ENCODE results near the gene STARD3NL. TPM values are rescaled to one million over a fixed set of nuclear protein-coding genes. Genes with fewer than 3 reads are reported as not detected.

STARD3NL gene
- total RNA-seq, 1 donor from 2014 or later: 61.1 TPM

DNA sequence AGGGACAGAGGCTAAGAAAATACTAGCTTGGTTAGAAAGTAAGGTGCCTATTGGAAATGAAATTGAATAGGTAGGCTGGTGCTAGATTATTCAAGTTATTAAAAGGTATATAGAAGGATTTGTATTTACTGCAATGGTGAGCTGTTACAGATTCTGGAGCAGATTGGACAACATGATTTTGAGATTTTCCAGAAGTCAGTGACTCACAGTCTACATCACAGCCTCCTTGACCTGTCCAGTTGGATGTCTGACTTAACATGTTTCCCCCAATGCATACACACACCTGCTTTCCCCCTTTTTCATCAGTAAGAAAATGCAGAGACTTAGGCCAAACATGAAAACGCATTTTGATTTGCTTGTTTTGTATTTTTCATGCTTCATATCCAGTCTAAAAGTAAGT lies 33.4 kb downstream of the STARD3NL start:
- DNase-seq (ENCODE audit: low spot score, unreplicated experiment): no peak
- no peaks in the 10 kb centered on the region for H3K27me3 Mint-ChIP-seq
- H3K36me3 Mint-ChIP-seq (ENCODE audit: insufficient read depth): peaks cover 15% of the 10 kb centered on the region
- no peak overlapping the region for H3K4me3 Mint-ChIP-seq (ENCODE audit: low read depth)
- H3K9me3 Mint-ChIP-seq (ENCODE audit: low read depth): no peaks in the 10 kb centered on the region
- no peak for TF ChIP-seq CTCF (IDR thresholded peaks at IDR 0.05; ENCODE audit: unreplicated experiment)
- no peak overlapping the region for H3K27ac Mint-ChIP-seq
- peaks cover 7% of the 10 kb centered on the region for H3K4me1 Mint-ChIP-seq (ENCODE audit: low read depth)

GRCh38 chr7:38211940-38212339 lies 33.9 kb downstream of the STARD3NL start:
- peaks cover 15% of the 10 kb centered on the region for H3K36me3 Mint-ChIP-seq (ENCODE audit: insufficient read depth)
- DNase-seq (ENCODE audit: low spot score, unreplicated experiment): no peak

DNA sequence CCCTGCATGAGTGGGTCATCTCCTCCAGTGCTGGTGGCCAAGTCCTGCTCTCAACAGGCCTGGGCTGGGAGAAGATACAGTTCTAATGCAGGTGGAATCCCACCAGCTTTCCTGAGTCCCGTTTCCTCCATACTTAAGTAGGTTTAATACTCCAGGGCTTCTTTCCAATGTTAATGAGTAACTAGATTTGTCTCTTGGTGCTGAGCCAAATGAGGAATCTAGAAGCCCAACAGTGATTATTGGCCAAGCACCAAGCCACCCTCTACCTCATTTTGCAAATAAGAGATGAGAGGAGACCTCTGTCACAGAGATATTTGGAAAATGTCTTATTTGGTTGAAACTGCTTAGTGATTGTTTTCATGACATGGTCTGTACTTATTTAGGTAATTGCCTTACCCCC lies 37.1 kb downstream of the STARD3NL start:
- H3K27ac Mint-ChIP-seq: no peak overlapping the region
- H3K9me3 Mint-ChIP-seq (ENCODE audit: low read depth): no peaks in the 10 kb centered on the region

More at GRCh38 chr7:38211940-38212339, 33.9 kb downstream of the STARD3NL start:
- no peaks in the 10 kb centered on the region for H3K9me3 Mint-ChIP-seq (ENCODE audit: low read depth)
- peak overlapping the region; percentile 4 for H3K27ac Mint-ChIP-seq
- H3K4me1 Mint-ChIP-seq (ENCODE audit: low read depth): peaks cover 7% of the 10 kb centered on the region
- no peak overlapping the region for H3K4me3 Mint-ChIP-seq (ENCODE audit: low read depth)
- no peaks in the 10 kb centered on the region for H3K27me3 Mint-ChIP-seq
- no peak for TF ChIP-seq CTCF (IDR thresholded peaks at IDR 0.05; ENCODE audit: unreplicated experiment)

GRCh38 chr7:38215735-38216670 lies 38.0 kb downstream of the STARD3NL start:
- H3K4me1 Mint-ChIP-seq (ENCODE audit: low read depth): peaks cover 7% of the 10 kb centered on the region
- H3K4me3 Mint-ChIP-seq (ENCODE audit: low read depth): no peak overlapping the region
- peak; percentile 52 for DNase-seq (ENCODE audit: low spot score, unreplicated experiment)
- H3K9me3 Mint-ChIP-seq (ENCODE audit: low read depth): no peaks in the 10 kb centered on the region
- H3K36me3 Mint-ChIP-seq (ENCODE audit: insufficient read depth): peaks cover 16% of the 10 kb centered on the region
- TF ChIP-seq CTCF (IDR thresholded peaks at IDR 0.05; ENCODE audit: unreplicated experiment): peak; percentile 95
- H3K27ac Mint-ChIP-seq: no peak overlapping the region
- H3K27me3 Mint-ChIP-seq: no peaks in the 10 kb centered on the region

More for the DNA sequence above, 37.1 kb downstream of the STARD3NL start:
- TF ChIP-seq CTCF (IDR thresholded peaks at IDR 0.05; ENCODE audit: unreplicated experiment): no peak
- H3K27me3 Mint-ChIP-seq: no peaks in the 10 kb centered on the region
- no peak overlapping the region for H3K4me3 Mint-ChIP-seq (ENCODE audit: low read depth)
- H3K4me1 Mint-ChIP-seq (ENCODE audit: low read depth): peaks cover 7% of the 10 kb centered on the region
- no peak for DNase-seq (ENCODE audit: low spot score, unreplicated experiment)
- peaks cover 15% of the 10 kb centered on the region for H3K36me3 Mint-ChIP-seq (ENCODE audit: insufficient read depth)

GRCh38 chr7:38217672-38218071 lies 39.6 kb downstream of the STARD3NL start:
- no peak for DNase-seq (ENCODE audit: low spot score, unreplicated experiment)
- Mint-ChIP-seq H3K4me1 (ENCODE audit: low read depth) (peaks cover 4% of the 10 kb centered on the region), H3K4me3 (ENCODE audit: low read depth) (no peak overlapping the region), H3K36me3 (ENCODE audit: insufficient read depth) (peaks cover 17% of the 10 kb centered on the region), H3K9me3 (ENCODE audit: low read depth) (no peaks in the 10 kb centered on the region), H3K27me3 (no peaks in the 10 kb centered on the region), H3K27ac (no peak overlapping the region)
- no peak for TF ChIP-seq CTCF (IDR thresholded peaks at IDR 0.05; ENCODE audit: unreplicated experiment)
